ENCODE data around the gene SLC38A3. TPM values are rescaled to one million over a fixed set of nuclear protein-coding genes. Genes with fewer than 3 reads are reported as not detected.
"Not testable (repeated sequence)": the region's sequence is repeated elsewhere in the genome, so short reads cannot be mapped to it uniquely, and the experiment has no call there.

The SLC38A3 gene
- total RNA-seq, 5 donors from 2014 or later (not counting 1 experiment from before 2014, with no cell fraction given), result 0.29 to 0.98 (median 0.44) TPM; not detected in 1

DNA sequence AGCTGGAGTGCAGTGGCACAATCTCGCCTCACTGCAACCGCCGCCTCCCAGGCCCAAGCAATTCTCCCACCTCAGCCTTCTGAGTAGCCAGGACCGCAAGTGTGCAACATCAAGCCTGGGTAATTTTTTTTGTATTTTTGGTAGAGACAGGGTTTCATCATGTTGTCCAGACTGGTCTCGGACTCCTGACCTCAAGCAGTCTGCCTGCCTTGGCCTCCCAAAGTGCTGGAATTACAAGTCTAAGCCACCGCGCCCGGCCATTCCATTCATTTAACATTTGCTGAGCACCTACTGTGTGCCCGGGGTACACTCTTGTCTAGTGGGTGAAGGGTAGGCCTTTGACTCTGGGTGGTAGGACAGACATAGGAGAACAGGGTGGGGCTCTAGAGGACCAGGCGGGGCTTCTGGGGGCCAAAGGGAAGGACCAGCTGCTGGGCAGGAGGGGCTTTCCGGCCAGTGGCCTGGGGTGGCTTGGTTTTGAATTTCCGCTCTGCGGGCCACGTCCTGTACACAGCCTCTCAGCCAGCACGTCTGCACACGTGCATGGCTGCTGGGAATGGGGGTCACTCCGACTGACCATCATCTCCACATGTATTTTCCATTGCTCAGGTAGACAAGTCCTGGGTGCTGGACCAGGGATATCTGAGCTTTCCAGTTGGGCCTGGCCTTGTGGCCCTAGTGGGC is 2.4 kb downstream of the SLC38A3 start:
- no peak overlapping the region for H3K4me3 ChIP-seq (ENCODE audit: control insufficient read depth in 1 of 2, extremely low read depth in 1 of 2, low read length in 1 of 2)
- Mint-ChIP-seq H3K36me3 (no peaks in the 10 kb centered on the region), H3K4me3 (no peak overlapping the region), H3K27ac (no peak overlapping the region), H3K9me3 (no peaks in the 10 kb centered on the region), H3K27me3 (peaks cover 24 to 45% of the 10 kb centered on the region in 2 donors), H3K4me1 (peaks cover 0 to 7% (median 1%) of the 10 kb centered on the region in 3 donors)
- 81% methylated on average over 9 of the region's 17 CpGs for WGBS (ENCODE audit: insufficient coverage)
- DNase-seq, result no peak
- no peaks in the 10 kb centered on the region for H3K9me3 ChIP-seq
- ChIA-PET POLR2A (no interaction called here), CTCF (no interaction called here)
- no peak for ATAC-seq (replicated peaks in 1 of 4)
- peaks cover 0 to 16% of the 10 kb centered on the region in 2 experiments for H3K4me1 ChIP-seq (ENCODE audit: control insufficient read depth in 1 of 2, extremely low read depth in 1 of 2, insufficient read depth in 2 of 2, low read length in 2 of 2)
- no peaks in the 10 kb centered on the region for H3K36me3 ChIP-seq (ENCODE audit: control insufficient read depth in 2 of 2, extremely low read depth in 1 of 2, insufficient read depth in 1 of 2, low read length in 1 of 2)
- H3K27me3 ChIP-seq (replicated peaks in 1 of 2; ENCODE audit: control insufficient read depth in 2 of 2, extremely low read depth in 1 of 2, insufficient read depth in 2 of 2, low read length in 1 of 2), result peaks cover 4 to 81% of the 10 kb centered on the region in 2 experiments
- H3K27ac ChIP-seq (ENCODE audit: low read length), result no peak overlapping the region

- H3K4me3 ChIP-seq (ENCODE audit: control insufficient read depth in 1 of 2, extremely low read depth in 1 of 2, low read length in 1 of 2), result no peak overlapping the region
- Mint-ChIP-seq H3K36me3 (no peaks in the 10 kb centered on the region), H3K27me3 (peaks cover 14 to 34% of the 10 kb centered on the region in 2 donors), H3K4me1 (peaks cover 0 to 7% (median 1%) of the 10 kb centered on the region in 3 donors), H3K4me3 (no peak overlapping the region), H3K9me3 (no peaks in the 10 kb centered on the region), H3K27ac (no peak overlapping the region)
- ATAC-seq (replicated peaks in 1 of 4) (no peak), DNase-seq (no peak)
- peaks cover 4 to 75% of the 10 kb centered on the region in 2 experiments for H3K27me3 ChIP-seq (replicated peaks in 1 of 2; ENCODE audit: control insufficient read depth in 2 of 2, extremely low read depth in 1 of 2, insufficient read depth in 2 of 2, low read length in 1 of 2)
- POLR2A ChIA-PET, result interaction anchor here in 1 of 2 donors (0.6 kb wide), 1 partner anchor 81 kb away, joined by 3 read pairs; no protein-coding TSS in a partner anchor
- H3K27ac ChIP-seq (ENCODE audit: low read length), result no peak overlapping the region
- H3K4me1 ChIP-seq (ENCODE audit: control insufficient read depth in 1 of 2, extremely low read depth in 1 of 2, insufficient read depth in 2 of 2, low read length in 2 of 2), result peaks cover 0 to 16% of the 10 kb centered on the region in 2 experiments
- no peaks in the 10 kb centered on the region for H3K9me3 ChIP-seq
- CTCF ChIA-PET, result no interaction called here
- H3K36me3 ChIP-seq (ENCODE audit: control insufficient read depth in 2 of 2, extremely low read depth in 1 of 2, insufficient read depth in 1 of 2, low read length in 1 of 2), result no peaks in the 10 kb centered on the region
- 80% methylated on average over 12 of the region's 14 CpGs for WGBS (ENCODE audit: insufficient coverage)
These were observed 3.7 kb downstream of the SLC38A3 start for GRCh38 chr3:50208677-50209344.

GRCh38 chr3:50210176-50210509 is 5.1 kb downstream of the SLC38A3 start:
- no peaks in the 10 kb centered on the region for H3K9me3 Mint-ChIP-seq
- no peaks in the 10 kb centered on the region for H3K36me3 Mint-ChIP-seq
- CTCF ChIA-PET, result interaction anchor here in 1 of 2 donors (0.8 kb wide), 1 partner anchor 15 kb away, joined by 4 read pairs; no protein-coding TSS in a partner anchor
- H3K27ac Mint-ChIP-seq, result no peak overlapping the region
- H3K4me1 Mint-ChIP-seq, result peaks cover 0 to 7% (median 0%) of the 10 kb centered on the region in 3 donors
- no peak for DNase-seq
- no peak overlapping the region for H3K27ac ChIP-seq (ENCODE audit: low read length)
- no peak overlapping the region for H3K4me3 Mint-ChIP-seq
- H3K27me3 Mint-ChIP-seq, result peaks cover 12 to 24% of the 10 kb centered on the region in 2 donors
- H3K4me3 ChIP-seq (ENCODE audit: control insufficient read depth in 1 of 2, extremely low read depth in 1 of 2, low read length in 1 of 2), result no peak overlapping the region
- H3K36me3 ChIP-seq (ENCODE audit: control insufficient read depth in 2 of 2, extremely low read depth in 1 of 2, insufficient read depth in 1 of 2, low read length in 1 of 2), result no peaks in the 10 kb centered on the region
- WGBS (ENCODE audit: insufficient coverage), result 100% methylated on average over 1 of the region's 5 CpGs
- peaks cover 4 to 67% of the 10 kb centered on the region in 2 experiments for H3K27me3 ChIP-seq (replicated peaks in 1 of 2; ENCODE audit: control insufficient read depth in 2 of 2, extremely low read depth in 1 of 2, insufficient read depth in 2 of 2, low read length in 1 of 2)
- H3K9me3 ChIP-seq, result no peaks in the 10 kb centered on the region
- ATAC-seq (replicated peaks in 1 of 4), result no peak
- peaks cover 0 to 11% of the 10 kb centered on the region in 2 experiments for H3K4me1 ChIP-seq (ENCODE audit: control insufficient read depth in 1 of 2, extremely low read depth in 1 of 2, insufficient read depth in 2 of 2, low read length in 2 of 2)
- POLR2A ChIA-PET, result interaction anchor here in 1 of 2 donors (1.2 kb wide), 1 partner anchor 15 kb away, joined by 5 read pairs; no protein-coding TSS in a partner anchor

GRCh38 chr3:50210510-50211367 is 5.7 kb downstream of the SLC38A3 start:
- Histone ChIP-seq H3K9me3 (no peaks in the 10 kb centered on the region), H3K36me3 (ENCODE audit: control insufficient read depth in 2 of 2, extremely low read depth in 1 of 2, insufficient read depth in 1 of 2, low read length in 1 of 2) (no peaks in the 10 kb centered on the region), H3K27me3 (replicated peaks in 1 of 2; ENCODE audit: control insufficient read depth in 2 of 2, extremely low read depth in 1 of 2, insufficient read depth in 2 of 2, low read length in 1 of 2) (peaks cover 4 to 62% of the 10 kb centered on the region in 2 experiments), H3K4me3 (ENCODE audit: control insufficient read depth in 1 of 2, extremely low read depth in 1 of 2, low read length in 1 of 2) (no peak overlapping the region), H3K27ac (ENCODE audit: low read length) (no peak overlapping the region), H3K4me1 (ENCODE audit: control insufficient read depth in 1 of 2, extremely low read depth in 1 of 2, insufficient read depth in 2 of 2, low read length in 2 of 2) (peaks cover 0 to 5% of the 10 kb centered on the region in 2 experiments)
- DNase-seq, result no peak
- ChIA-PET CTCF (interaction anchor here in 1 of 2 donors (0.8 kb wide), 1 partner anchor 16 kb away, joined by 4 read pairs; no protein-coding TSS in a partner anchor), POLR2A (interaction anchor here in 1 of 2 donors (1.2 kb wide), 1 partner anchor 16 kb away, joined by 5 read pairs; no protein-coding TSS in a partner anchor)
- Mint-ChIP-seq H3K4me3 (no peak overlapping the region), H3K36me3 (no peaks in the 10 kb centered on the region), H3K9me3 (no peaks in the 10 kb centered on the region), H3K27me3 (peaks cover 12 to 21% of the 10 kb centered on the region in 2 donors), H3K27ac (no peak overlapping the region), H3K4me1 (peaks cover 0 to 7% (median 0%) of the 10 kb centered on the region in 3 donors)
- no peak for ATAC-seq (replicated peaks in 1 of 4)
- 82% methylated on average over 10 of the region's 13 CpGs for WGBS (ENCODE audit: insufficient coverage)

GRCh38 chr3:50211368-50211717 is 6.3 kb downstream of the SLC38A3 start:
- ChIA-PET POLR2A (interaction anchor here (0.6 to 1.2 kb wide), 2 partner anchors 17 to 29 kb away, joined by 5 to 11 read pairs; no protein-coding TSS in a partner anchor), CTCF (interaction anchor here (0.6 kb wide), 2 partner anchors 15 to 186 kb away, joined by 3 to 4 read pairs; no protein-coding TSS in a partner anchor)
- H3K36me3 Mint-ChIP-seq; H3K4me3 Mint-ChIP-seq; H3K4me3 ChIP-seq (ENCODE audit: control insufficient read depth in 1 of 2, extremely low read depth in 1 of 2, low read length in 1 of 2); H3K27ac ChIP-seq (ENCODE audit: low read length); H3K27ac Mint-ChIP-seq; H3K9me3 Mint-ChIP-seq; DNase-seq; ATAC-seq (replicated peaks in 1 of 4); H3K4me1 ChIP-seq (ENCODE audit: control insufficient read depth in 1 of 2, extremely low read depth in 1 of 2, insufficient read depth in 2 of 2, low read length in 2 of 2); H3K36me3 ChIP-seq (ENCODE audit: control insufficient read depth in 2 of 2, extremely low read depth in 1 of 2, insufficient read depth in 1 of 2, low read length in 1 of 2); H3K4me1 Mint-ChIP-seq; H3K9me3 ChIP-seq: not testable (repeated sequence)
- WGBS (ENCODE audit: insufficient coverage), result 100% methylated on average over 2 of the region's 5 CpGs
- H3K27me3 ChIP-seq (replicated peaks in 1 of 2; ENCODE audit: control insufficient read depth in 2 of 2, extremely low read depth in 1 of 2, insufficient read depth in 2 of 2, low read length in 1 of 2), result peaks cover 2 to 56% of the 10 kb centered on the region in 2 experiments
- peaks cover 11 to 19% of the 10 kb centered on the region in 2 donors for H3K27me3 Mint-ChIP-seq

DNA sequence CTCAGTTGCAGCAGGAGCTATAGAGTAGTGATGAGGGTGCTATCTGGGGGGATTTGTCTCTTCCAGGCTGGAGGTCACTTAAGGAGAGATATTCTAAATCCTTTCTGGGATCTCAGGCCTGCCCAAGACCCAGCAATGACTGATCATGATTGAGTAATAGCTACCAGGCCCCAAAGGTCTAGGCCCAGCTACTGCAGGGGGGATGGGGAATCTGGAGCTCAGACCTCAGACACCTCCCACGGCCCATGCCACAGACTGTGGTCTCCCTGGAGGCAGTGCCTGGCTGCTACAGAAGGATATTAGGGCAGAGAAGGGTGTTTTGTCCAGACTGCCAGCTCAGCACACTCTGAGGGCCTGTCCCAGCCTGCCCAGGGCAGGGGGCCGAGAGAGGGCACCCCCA is 6.9 kb downstream of the SLC38A3 start:
- ATAC-seq (replicated peaks in 1 of 4) (no peak), DNase-seq (no peak)
- 44% methylated on average over 1 of the region's 2 CpGs for WGBS (ENCODE audit: insufficient coverage)
- ChIA-PET CTCF (interaction anchor here (0.6 kb wide), 2 partner anchors 15 to 186 kb away, joined by 3 to 4 read pairs; no protein-coding TSS in a partner anchor), POLR2A (interaction anchor here in 1 of 2 donors (0.6 kb wide), 1 partner anchor 28 kb away, joined by 11 read pairs; no protein-coding TSS in a partner anchor)
- Mint-ChIP-seq H3K27ac (no peak overlapping the region), H3K27me3 (peaks cover 5 to 13% of the 10 kb centered on the region in 2 donors), H3K4me1 (peaks cover 0 to under 1% (median 0%) of the 10 kb centered on the region in 3 donors), H3K36me3 (no peaks in the 10 kb centered on the region), H3K4me3 (no peak overlapping the region), H3K9me3 (no peaks in the 10 kb centered on the region)
- Histone ChIP-seq H3K4me1 (ENCODE audit: control insufficient read depth in 1 of 2, extremely low read depth in 1 of 2, insufficient read depth in 2 of 2, low read length in 2 of 2) (no peaks in the 10 kb centered on the region), H3K4me3 (ENCODE audit: control insufficient read depth in 1 of 2, extremely low read depth in 1 of 2, low read length in 1 of 2) (no peak overlapping the region), H3K27me3 (replicated peaks in 1 of 2; ENCODE audit: control insufficient read depth in 2 of 2, extremely low read depth in 1 of 2, insufficient read depth in 2 of 2, low read length in 1 of 2) (peaks cover 0 to 53% of the 10 kb centered on the region in 2 experiments), H3K9me3 (no peaks in the 10 kb centered on the region), H3K36me3 (ENCODE audit: control insufficient read depth in 2 of 2, extremely low read depth in 1 of 2, insufficient read depth in 1 of 2, low read length in 1 of 2) (no peaks in the 10 kb centered on the region), H3K27ac (ENCODE audit: low read length) (no peak overlapping the region)
